IMR-90 (cell line): Measurements from ENCODE around the gene EPHB1. TPM values are rescaled to one million over a fixed set of nuclear protein-coding genes. Genes with fewer than 3 reads are reported as not detected.

Source experiments
- ATAC-seq: fragments of 200-7000 bp; cut with Tn5 transposase; 2 replicates; pipeline ENCODE4 v1.9.1; 2020; ENCODE audit warnings: low read depth, mild to moderate bottlenecking, moderate library complexity
- BruUV-seq: library from RNA; stranded (reverse); fragments of 400-500 nt; replicated peaks from 2 replicates; lab custom pipeline; 2021; lab: Mats Ljungman, UMichigan
- CTCF ChIA-PET: fragments of 300-600 bp; formaldehyde crosslinking; extraction: SDS; loops from one replicate; lab custom pipeline; 2021; ENCODE audit warnings: antibody characterized with exemption; lab: Yijun Ruan, JAX
- POLR2A ChIA-PET: fragments of 300-600 bp; sonication (Branson Sonifier 250); formaldehyde crosslinking; loops from one replicate; lab custom pipeline; 2022; ENCODE audit warnings: antibody characterized with exemption; ENCODE audit not compliant: unreplicated experiment; lab: Charles Lee
- DNase-seq: peaks from one replicate; pipeline ENCODE4 v3.0.0; 2013
- H2AFZ ChIP-seq: replicated peaks from 2 replicates; pipeline ENCODE3; 2013; ENCODE audit warnings: low read length, mild to moderate bottlenecking; ENCODE audit not compliant: poor library complexity
- H2AK5ac ChIP-seq: 2 replicates; pipeline ENCODE4 v1.6.1; 2013; ENCODE audit warnings: low read depth, low read length, inconsistent platforms
- H2AK9ac ChIP-seq: replicated peaks from 2 replicates; pipeline ENCODE3; 2013; ENCODE audit warnings: mild to moderate bottlenecking, low read depth, low read length, moderate library complexity; ENCODE audit not compliant: poor library complexity
- H2BK120ac ChIP-seq: 2 replicates; pipeline ENCODE4 v1.6.1; 2013; ENCODE audit warnings: low read depth, low read length, inconsistent platforms
- H2BK15ac ChIP-seq: 3 replicates; pipeline ENCODE4 v1.6.1; 2013; ENCODE audit warnings: low read depth, low read length, inconsistent platforms
- H2BK20ac ChIP-seq: 2 replicates; pipeline ENCODE4 v1.6.1; 2013; ENCODE audit warnings: low read depth, mild to moderate bottlenecking, inconsistent platforms, low read length, moderate library complexity
- H2BK5ac ChIP-seq: 2 replicates; pipeline ENCODE4 v1.6.1; 2013; ENCODE audit warnings: mild to moderate bottlenecking, low read depth, low read length, inconsistent platforms; ENCODE audit not compliant: poor library complexity, severe bottlenecking
- H3K14ac ChIP-seq: replicated peaks from 2 replicates; pipeline ENCODE4 v1.6.1; 2013; ENCODE audit warnings: low read depth, low read length, inconsistent platforms
- H3K18ac ChIP-seq: 2 replicates; pipeline ENCODE4 v1.6.1; 2013; ENCODE audit warnings: low read depth, low read length, control low read depth
- H3K23ac ChIP-seq: 2 replicates; pipeline ENCODE4 v1.6.1; 2013; ENCODE audit warnings: low read depth, low read length, inconsistent platforms
- H3K27ac ChIP-seq: 2 replicates; pipeline ENCODE4 v1.5.1; 2013; ENCODE audit warnings: mild to moderate bottlenecking, control low read depth, low read length; ENCODE audit not compliant: insufficient read depth
- H3K27me3 ChIP-seq: 2 replicates; pipeline ENCODE4 v1.6.1; 2013; ENCODE audit warnings: low read length; ENCODE audit not compliant: control insufficient read depth, insufficient read depth
- H3K36me3 ChIP-seq: 2 replicates; pipeline ENCODE4 v1.6.1; 2013; ENCODE audit warnings: low read length, mixed read lengths; ENCODE audit not compliant: control insufficient read depth, insufficient read depth
- H3K4ac ChIP-seq: 2 replicates; pipeline ENCODE4 v1.6.1; 2013; ENCODE audit warnings: low read depth, low read length, inconsistent platforms
- H3K4me1 ChIP-seq: 2 replicates; pipeline ENCODE4 v1.6.1; 2013; ENCODE audit warnings: low read length, mixed read lengths; ENCODE audit not compliant: control insufficient read depth, insufficient read depth
- H3K4me2 ChIP-seq: 2 replicates; pipeline ENCODE4 v1.6.1; 2013; ENCODE audit warnings: low read depth, mild to moderate bottlenecking, control low read depth, low read length, moderate library complexity
- H3K4me3 ChIP-seq: 2 replicates; pipeline ENCODE4 v1.5.1; 2013; ENCODE audit warnings: low read depth, mild to moderate bottlenecking, control low read depth, low read length, moderate library complexity; ENCODE audit not compliant: insufficient read depth
- H3K56ac ChIP-seq: 2 replicates; pipeline ENCODE4 v1.6.1; 2013; ENCODE audit warnings: low read length, inconsistent platforms; ENCODE audit not compliant: insufficient read depth; ENCODE audit errors: extremely low read depth
- H3K79me1 ChIP-seq, 2 experiments: 2 replicates each; pipeline ENCODE4 v1.6.1; 2013; ENCODE audit warnings: low read length in 2 of 2, inconsistent platforms in 1 of 2, low read depth in 1 of 2
- H3K9ac ChIP-seq: 2 replicates; pipeline ENCODE4 v1.6.1; 2013; ENCODE audit warnings: low read depth, low read length, control low read depth
- H3K9me1 ChIP-seq: 2 replicates; pipeline ENCODE4 v1.6.1; 2013; ENCODE audit warnings: low read length, inconsistent platforms; ENCODE audit not compliant: insufficient read depth
- H3K9me3 ChIP-seq: 2 replicates; pipeline ENCODE4 v1.6.1; 2013; ENCODE audit warnings: low read length; ENCODE audit not compliant: control insufficient read depth, insufficient read depth
- H4K20me1 ChIP-seq: 2 replicates; pipeline ENCODE4 v1.6.1; 2013; ENCODE audit warnings: low read length, inconsistent platforms; ENCODE audit not compliant: insufficient read depth
- H4K5ac ChIP-seq: 2 replicates; pipeline ENCODE4 v1.6.1; 2013; ENCODE audit warnings: mild to moderate bottlenecking, low read depth, low read length, control low read depth
- H4K8ac ChIP-seq, 2 experiments: 2 replicates each; pipeline ENCODE4 v1.6.1; 2013; ENCODE audit warnings: low read depth in 2 of 2, low read length in 2 of 2, control low read depth in 1 of 2, inconsistent platforms in 1 of 2
- H4K91ac ChIP-seq: 2 replicates; pipeline ENCODE4 v1.6.1; 2013; ENCODE audit warnings: low read depth, low read length, inconsistent platforms; ENCODE audit not compliant: insufficient read depth
- BHLHE40 ChIP-seq: fragments of 150-350 bp; IDR thresholded peaks from 2 replicates; pipeline ENCODE4 v1.6.1; 2016; ENCODE audit warnings: mild to moderate bottlenecking, low read depth, low read length
- CEBPB ChIP-seq: IDR thresholded peaks from 2 replicates; pipeline ENCODE4 v1.6.1; 2012; ENCODE audit warnings: low read depth, low read length, improper control_type of control experiment
- CHD1 ChIP-seq: IDR thresholded peaks from 2 replicates; pipeline ENCODE4 v1.6.1; 2012; ENCODE audit warnings: low read depth, low read length, improper control_type of control experiment
- CTCF ChIP-seq: conservative IDR thresholded peaks from 2 replicates; pipeline ENCODE4 v1.5.1; 2012; ENCODE audit warnings: mild to moderate bottlenecking, low read depth, low read length, improper control_type of control experiment
- ELK1 ChIP-seq: fragments of 150-350 bp; IDR thresholded peaks from 2 replicates; pipeline ENCODE4 v1.6.1; 2016; ENCODE audit warnings: low read depth, mild to moderate bottlenecking, low read length, moderate library complexity, borderline replicate concordance
- MAFK ChIP-seq: IDR thresholded peaks from 2 replicates; pipeline ENCODE4 v1.6.1; 2012; ENCODE audit warnings: low read depth, low read length, improper control_type of control experiment
- MAZ ChIP-seq: IDR thresholded peaks from 2 replicates; pipeline ENCODE4 v1.6.1; 2012; ENCODE audit warnings: low read depth, mild to moderate bottlenecking, low read length, improper control_type of control experiment, moderate library complexity, borderline replicate concordance
- MXI1 ChIP-seq: IDR thresholded peaks from 2 replicates; pipeline ENCODE4 v1.6.1; 2012; ENCODE audit warnings: low read depth, mild to moderate bottlenecking, low read length, moderate library complexity, borderline replicate concordance
- NFE2L2 ChIP-seq: fragments of 150-350 bp; IDR thresholded peaks from 2 replicates; pipeline ENCODE4 v1.6.1; 2016; ENCODE audit warnings: low read depth, mild to moderate bottlenecking, low read length
- USF2 ChIP-seq: fragments of 150-350 bp; IDR thresholded peaks from 2 replicates; pipeline ENCODE4 v1.6.1; 2017; ENCODE audit warnings: mild to moderate bottlenecking, antibody characterized with exemption, low read length, low read depth
- WGBS, 2 experiments: methylation state at CpG; one replicate each; pipeline versions ENCODE4 v1.1.5 to v1.1.7; 2013; ENCODE audit warnings: missing lambda C conversion rate in 2 of 2; ENCODE audit not compliant: insufficient read length in 1 of 2; ENCODE audit errors: extremely low coverage in 2 of 2; 5-methylcytosine and 5-hydroxymethylcytosine counted together
- dilution Hi-C: fragments of 300-500 bp; cut with HindIII; formaldehyde crosslinking; loops from one replicate; pipeline ENCODE4 v1.14.3; 2018; ENCODE audit warnings: low sequenced_read_pairs; ENCODE audit not compliant: unreplicated experiment
- in situ Hi-C: fragments of 300-500 bp; cut with MboI; formaldehyde crosslinking; loops from 3 replicates; pipeline ENCODE4 v1.14.3; 2019; ENCODE audit warnings: low sequenced_read_pairs, inconsistent platforms, mixed read lengths
- intact Hi-C: fragments of 100-400 bp; cut with micrococcal nuclease; formaldehyde crosslinking; loops from 2 replicates; pipeline ENCODE4 v1.10.0; 2022
- polyA plus RNA-seq, 3 experiments: library from polyadenylated mRNA; depleted of rRNA; stranded (reverse); fragments of >200 nt; gene quantifications; 2 replicates each; pipeline ENCODE4 v1.2.3, GENCODE V29; 2012; ENCODE audit warnings: low replicate concordance in 1 of 3
- total RNA-seq: library from RNA; depleted of rRNA; stranded (reverse); fragments of >200 nt; gene quantifications from 2 replicates; pipeline ENCODE4 v1.2.3, GENCODE V29; 2012

Gene EPHB1
- total and polyA plus RNA-seq, 2 of the 4 experiments (the other 2 are of a cell fraction) = 0.17 to 0.36 TPM

- ATAC-seq (no peak), DNase-seq (no peak)
- in situ Hi-C loops = no loop called here
- Histone ChIP-seq H4K8ac (no peak overlapping the region), H4K91ac (no peak overlapping the region), H3K9me1 (no peaks in the 10 kb centered on the region), H3K18ac (no peak overlapping the region), H3K23ac (no peak overlapping the region), H3K9ac (no peak overlapping the region), H3K4me3 (no peak overlapping the region), H2BK120ac (no peak overlapping the region), H4K20me1 (no peaks in the 10 kb centered on the region), H2AK5ac (no peak overlapping the region), H3K56ac (no peak overlapping the region), H3K14ac (no peak overlapping the region), H3K9me3 (peaks cover 1% of the 10 kb centered on the region; the same call in 1 of the 2 replicates), H3K36me3 (no peaks in the 10 kb centered on the region), H3K4me2 (no peak overlapping the region), H2BK5ac (no peak overlapping the region), H3K79me1 (no peaks in the 10 kb centered on the region), H2AFZ (no peak overlapping the region), H2BK20ac (no peak overlapping the region), H4K5ac (no peak overlapping the region), H3K4me1 (no peaks in the 10 kb centered on the region), H3K4ac (no peak overlapping the region), H3K27me3 (no peaks in the 10 kb centered on the region), H2BK15ac (no peak overlapping the region), H2AK9ac (no peak overlapping the region), H3K27ac (no peak overlapping the region)
- POLR2A ChIA-PET = no interaction called here
- TF ChIP-seq CHD1 = no peak
- no peak for TF ChIP-seq MXI1
- TF ChIP-seq NFE2L2 = no peak
- TF ChIP-seq USF2 = no peak
- TF ChIP-seq ELK1 = no peak
- TF ChIP-seq BHLHE40 = no peak
- TF ChIP-seq CTCF = no peak
- no peak for TF ChIP-seq CEBPB
- TF ChIP-seq MAZ = no peak
- no peak for TF ChIP-seq MAFK
- WGBS, 2 experiments = 0% methylated on average over 1 of the region's 4 CpGs; no CpG with 5 or more reads in 1 of the 2 experiments
- intact Hi-C loops = no loop called here
- no TSS peak for BruUV-seq
- dilution Hi-C loops = no loop called here
- CTCF ChIA-PET = no interaction called here
Measured at GRCh38 chr3:135166266-135166825, 371.3 kb downstream of the EPHB1 start.
